Measurements from ENCODE around the gene PRR16.

PRR16 gene

DNA sequence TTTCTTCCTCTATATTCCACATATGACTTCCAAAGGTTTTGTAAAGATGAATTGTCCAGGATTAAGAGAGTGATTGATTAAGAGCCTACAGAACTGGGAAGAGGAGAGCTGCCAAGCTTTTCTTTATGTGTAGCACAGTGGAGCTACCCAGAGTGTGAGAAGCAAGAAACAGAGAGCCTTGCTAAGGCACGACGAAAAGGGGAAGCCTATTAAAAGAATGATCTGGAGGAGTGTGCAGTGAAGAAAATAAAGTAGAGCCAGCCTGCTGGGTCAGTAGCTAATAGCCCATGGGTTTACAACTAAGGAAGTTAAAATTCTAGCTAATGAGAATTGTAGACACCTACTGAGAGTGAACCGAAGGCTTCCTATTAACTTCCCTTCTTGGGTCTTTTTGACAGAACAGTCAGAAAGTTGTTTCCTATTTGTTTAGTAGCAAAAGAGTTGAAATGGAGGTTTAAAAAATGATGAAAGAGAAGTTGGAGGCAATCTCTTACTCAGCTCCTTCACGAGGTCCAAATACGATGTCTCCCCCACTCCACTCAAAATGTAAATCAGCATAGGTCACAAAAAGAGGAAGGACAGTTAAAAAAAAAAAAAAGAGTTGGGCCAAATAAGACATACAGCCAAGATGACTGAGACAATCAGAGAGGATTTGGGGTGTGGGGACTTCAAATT lies 957 bp upstream of the PRR16 start:
- intact Hi-C loops (cut with DNase I; ENCODE audit: low total_unique reads) = loop anchor here (10.0 kb wide), 1 partner anchor 508 kb away; no protein-coding TSS in a partner anchor
- Histone ChIP-seq H3K9me3 (no peaks in the 10 kb centered on the region), H3K27ac (peak overlapping the region; percentile 75 to 82), H3K27me3 (no peaks in the 10 kb centered on the region), H3K36me3 (no peaks in the 10 kb centered on the region), H3K4me3 (peak overlapping the region; percentile 64 to 65), H3K4me1 (peaks cover 0 to 11% (median 5%) of the 10 kb centered on the region in 4 donors)
- TF ChIP-seq, protein P1, sequence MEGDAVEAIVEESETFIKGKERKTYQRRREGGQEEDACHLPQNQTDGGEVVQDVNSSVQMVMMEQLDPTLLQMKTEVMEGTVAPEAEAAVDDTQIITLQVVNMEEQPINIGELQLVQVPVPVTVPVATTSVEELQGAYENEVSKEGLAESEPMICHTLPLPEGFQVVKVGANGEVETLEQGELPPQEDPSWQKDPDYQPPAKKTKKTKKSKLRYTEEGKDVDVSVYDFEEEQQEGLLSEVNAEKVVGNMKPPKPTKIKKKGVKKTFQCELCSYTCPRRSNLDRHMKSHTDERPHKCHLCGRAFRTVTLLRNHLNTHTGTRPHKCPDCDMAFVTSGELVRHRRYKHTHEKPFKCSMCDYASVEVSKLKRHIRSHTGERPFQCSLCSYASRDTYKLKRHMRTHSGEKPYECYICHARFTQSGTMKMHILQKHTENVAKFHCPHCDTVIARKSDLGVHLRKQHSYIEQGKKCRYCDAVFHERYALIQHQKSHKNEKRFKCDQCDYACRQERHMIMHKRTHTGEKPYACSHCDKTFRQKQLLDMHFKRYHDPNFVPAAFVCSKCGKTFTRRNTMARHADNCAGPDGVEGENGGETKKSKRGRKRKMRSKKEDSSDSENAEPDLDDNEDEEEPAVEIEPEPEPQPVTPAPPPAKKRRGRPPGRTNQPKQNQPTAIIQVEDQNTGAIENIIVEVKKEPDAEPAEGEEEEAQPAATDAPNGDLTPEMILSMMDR (IDR thresholded peaks at IDR 0.05) = no peak
- DNase-seq = no peak

DNA sequence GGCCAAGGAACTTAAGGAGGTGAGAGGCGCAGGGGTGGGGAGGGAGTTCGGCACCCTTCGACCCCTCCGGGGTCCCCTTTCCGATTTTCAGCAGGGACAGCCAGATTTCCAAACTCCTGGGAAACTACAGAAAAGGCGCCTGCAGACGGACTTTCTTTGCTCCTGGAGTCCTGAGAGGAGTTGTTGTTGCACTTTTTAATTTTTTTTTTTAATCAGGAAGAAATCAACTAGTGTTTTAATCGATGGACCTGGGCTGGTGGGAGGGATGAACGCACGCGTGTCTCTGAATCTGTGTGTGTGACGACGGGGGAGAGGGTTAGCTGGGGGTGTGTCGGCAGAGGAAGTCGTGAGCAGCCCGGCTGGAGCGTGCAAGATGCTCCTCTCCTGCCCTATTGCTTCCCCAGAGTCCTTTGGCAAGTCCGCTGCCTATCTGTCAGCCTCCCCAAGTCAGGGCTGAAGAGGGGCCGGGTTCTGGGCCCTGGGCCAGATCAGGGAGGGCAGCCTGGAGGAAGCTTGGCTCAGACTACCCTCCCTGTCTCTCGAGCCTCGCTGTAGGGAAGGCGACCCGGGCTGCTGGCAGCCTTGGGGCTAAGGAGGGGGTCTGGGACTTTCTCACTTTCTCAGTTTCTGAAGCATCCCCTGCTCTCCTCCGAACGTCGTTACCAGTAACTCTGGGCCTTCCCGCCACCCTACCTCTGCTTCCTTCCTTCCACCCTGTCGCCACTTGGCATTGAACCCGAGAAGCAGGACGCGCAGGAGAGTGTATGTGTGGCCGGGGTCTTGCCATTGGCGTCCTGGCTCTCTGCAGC lies 731 bp downstream of the PRR16 start:
- TF ChIP-seq, protein P1 (IDR thresholded peaks at IDR 0.05) = no peak
- peaks cover 0 to 9% (median 5%) of the 10 kb centered on the region in 4 donors for H3K4me1 ChIP-seq
- H3K4me3 ChIP-seq = peak overlapping the region; percentile 64 to 65
- no peaks in the 10 kb centered on the region for H3K36me3 ChIP-seq
- no peaks in the 10 kb centered on the region for H3K9me3 ChIP-seq
- peak; percentile 63 to 78 for DNase-seq
- no peaks in the 10 kb centered on the region for H3K27me3 ChIP-seq
- peak overlapping the region; percentile 75 to 82 for H3K27ac ChIP-seq
- intact Hi-C loops (cut with DNase I; ENCODE audit: low total_unique reads) = loop anchor here (10.0 kb wide), 1 partner anchor 510 kb away; no protein-coding TSS in a partner anchor

- H3K9me3 ChIP-seq = no peaks in the 10 kb centered on the region
- no peaks in the 10 kb centered on the region for H3K27me3 ChIP-seq
- peak overlapping the region; percentile 64 to 65 for H3K4me3 ChIP-seq
- H3K36me3 ChIP-seq = no peaks in the 10 kb centered on the region
- TF ChIP-seq, protein P1 (IDR thresholded peaks at IDR 0.05) = no peak
- H3K27ac ChIP-seq = peak overlapping the region; percentile 75 to 82
- H3K4me1 ChIP-seq = peaks cover 0 to 9% (median 5%) of the 10 kb centered on the region in 4 donors
- DNase-seq = peak; percentile 58 to 75
- intact Hi-C loops (cut with DNase I; ENCODE audit: low total_unique reads) = loop anchor here (10.0 kb wide), 1 partner anchor 511 kb away; no protein-coding TSS in a partner anchor
Observed at GRCh38 chr5:120465436-120465961, 1.4 kb downstream of the PRR16 start.

GRCh38 chr5:120466341-120467006 lies 2.4 kb downstream of the PRR16 start:
- no peaks in the 10 kb centered on the region for H3K9me3 ChIP-seq
- TF ChIP-seq, protein P1 (IDR thresholded peaks at IDR 0.05) = no peak
- H3K4me3 ChIP-seq = peak overlapping the region; percentile 64 to 65
- DNase-seq = no peak
- no peaks in the 10 kb centered on the region for H3K36me3 ChIP-seq
- H3K27me3 ChIP-seq = no peaks in the 10 kb centered on the region
- peaks cover 0 to 9% (median 5%) of the 10 kb centered on the region in 4 donors for H3K4me1 ChIP-seq
- peak overlapping the region; percentile 75 to 82 for H3K27ac ChIP-seq
- intact Hi-C loops (cut with DNase I; ENCODE audit: low total_unique reads) = loop anchor here (10.0 kb wide), 1 partner anchor 512 kb away; no protein-coding TSS in a partner anchor

GRCh38 chr5:120471971-120472370 lies 7.9 kb downstream of the PRR16 start:
- Histone ChIP-seq H3K4me3 (no peak overlapping the region), H3K9me3 (no peaks in the 10 kb centered on the region), H3K4me1 (peaks cover 0 to 9% (median 0%) of the 10 kb centered on the region in 4 donors), H3K27ac (no peak overlapping the region), H3K27me3 (no peaks in the 10 kb centered on the region), H3K36me3 (no peaks in the 10 kb centered on the region)
- DNase-seq = no peak
- TF ChIP-seq, protein P1 (IDR thresholded peaks at IDR 0.05) = no peak
- intact Hi-C loops (cut with DNase I; ENCODE audit: low total_unique reads) = no loop called here
